Non-pigmented ciliary epithelial cell (primary cell): ENCODE measurements around the gene MAP2K3.

Source experiments
- DNase-seq: peaks from one replicate; pipeline ENCODE4 v3.0.0-alpha.2; 2010; ENCODE audit warnings: low read depth

MAP2K3 gene

DNA sequence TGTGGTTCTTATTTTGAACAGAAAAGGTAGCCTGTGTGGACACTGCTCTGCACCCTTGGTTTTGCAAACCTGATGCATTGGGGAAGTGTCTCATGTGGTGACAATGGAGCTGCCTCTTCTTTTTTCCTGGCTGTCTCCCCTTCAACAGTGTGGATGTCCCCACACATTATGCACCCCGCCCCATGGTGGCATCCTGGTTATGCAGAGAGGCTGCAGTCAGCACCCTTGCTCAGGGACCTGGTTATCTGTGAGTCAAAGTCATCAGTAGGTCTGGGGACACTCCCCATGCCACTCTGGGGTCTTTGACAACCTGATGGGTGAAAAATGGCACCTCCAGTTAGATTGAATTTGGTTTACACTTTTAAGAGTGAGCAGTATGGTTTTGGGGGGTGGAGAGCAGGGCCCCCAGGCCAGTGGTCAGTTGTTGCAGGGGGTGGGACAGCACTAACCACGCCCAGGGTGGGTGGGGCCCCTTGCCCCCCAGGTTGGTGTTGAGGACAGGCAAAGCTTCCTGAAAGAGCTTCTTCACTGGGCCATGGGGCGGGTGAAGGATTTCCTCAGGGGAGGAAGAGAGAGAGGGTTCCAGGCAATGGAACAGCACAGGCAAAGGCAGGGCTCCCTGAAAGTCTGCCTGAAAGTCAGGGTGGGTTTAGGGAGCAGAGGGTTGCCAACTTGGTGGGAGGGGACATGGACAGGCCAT is 67.0 kb downstream of the MAP2K3 start:
- no peak for DNase-seq

DNA sequence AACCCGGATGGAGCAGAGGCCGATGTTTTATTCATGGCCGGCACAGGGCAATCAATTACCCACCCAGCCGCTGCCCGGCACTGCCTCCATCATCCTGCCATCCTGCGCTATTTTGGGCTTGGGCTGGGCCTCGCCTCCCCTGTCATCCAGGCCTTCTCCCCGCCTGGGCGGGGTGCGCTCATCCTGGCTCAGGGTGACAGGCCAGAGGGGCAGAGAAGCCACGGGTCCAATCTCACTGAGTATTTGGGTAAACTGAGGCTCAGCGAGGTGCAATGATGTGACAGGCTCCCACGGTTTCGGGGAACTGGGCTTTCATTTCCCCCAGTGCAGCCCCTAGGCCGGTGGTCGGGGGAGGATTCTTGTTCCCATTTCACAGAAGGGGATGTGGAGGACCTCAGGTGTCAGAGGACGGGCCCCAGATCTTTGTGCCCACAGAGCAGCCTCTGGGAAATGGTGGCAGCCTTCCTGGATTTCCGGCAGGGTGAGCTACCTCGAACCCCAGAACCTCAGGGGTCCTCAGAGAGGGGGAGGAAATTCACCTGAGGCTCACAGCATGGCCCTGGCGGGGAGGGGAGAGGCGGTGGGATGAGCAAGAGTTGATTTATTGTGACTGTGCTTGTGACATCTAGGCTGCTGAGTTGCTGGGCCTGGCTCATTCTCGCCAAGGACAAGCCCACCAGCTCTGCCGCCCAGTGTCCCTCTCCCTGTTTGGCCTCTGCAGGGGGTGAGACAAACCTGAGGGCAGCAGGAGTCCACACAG is 67.9 kb downstream of the MAP2K3 start:
- no peak for DNase-seq

DNA sequence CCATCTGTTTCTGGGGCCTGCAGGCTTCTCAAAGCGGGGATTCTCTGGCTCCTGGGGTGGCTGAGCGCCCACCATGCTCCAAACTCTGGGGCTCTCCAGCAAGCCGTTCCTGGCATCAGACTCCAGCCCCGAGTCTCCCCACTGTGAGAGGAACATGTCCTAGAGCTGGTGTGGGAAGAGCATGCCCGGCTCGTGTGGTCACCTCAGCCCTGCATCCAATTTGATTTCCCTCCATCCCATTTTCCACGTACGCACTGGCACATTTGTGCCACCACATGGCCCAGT is 68.4 kb downstream of the MAP2K3 start:
- DNase-seq, result no peak

DNA sequence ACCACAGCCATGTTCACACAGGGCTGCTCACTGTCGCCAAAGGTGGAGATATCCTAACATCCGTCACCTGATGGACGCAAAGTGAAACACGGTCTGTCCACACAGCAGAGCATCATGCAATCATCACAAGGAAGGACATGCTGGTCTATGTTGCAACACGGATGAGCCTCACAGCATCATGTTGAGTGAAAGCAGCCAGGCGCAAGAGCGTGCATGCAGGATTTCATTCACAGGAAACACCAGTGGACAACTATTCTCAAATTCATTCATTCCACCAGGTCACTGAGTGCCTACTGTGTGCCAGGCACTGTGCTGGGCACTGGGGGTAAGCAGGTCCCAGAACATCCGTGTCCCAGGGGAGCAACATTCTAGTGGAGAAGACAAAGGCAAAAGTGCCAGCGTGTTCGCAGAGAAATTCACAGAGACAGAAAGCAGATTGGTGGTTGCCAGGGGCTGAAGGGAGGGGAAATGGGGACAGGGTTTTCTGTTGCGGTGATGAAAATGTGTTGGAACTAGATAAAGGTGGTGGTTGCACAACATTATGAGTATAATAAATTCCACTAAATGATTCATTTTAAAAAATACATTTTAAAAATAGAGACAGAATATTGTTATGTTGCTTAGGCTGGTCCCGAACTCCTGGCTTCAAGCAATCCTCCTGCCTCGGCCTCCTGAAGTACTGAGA is 69.0 kb downstream of the MAP2K3 start:
- DNase-seq, result no peak

DNA sequence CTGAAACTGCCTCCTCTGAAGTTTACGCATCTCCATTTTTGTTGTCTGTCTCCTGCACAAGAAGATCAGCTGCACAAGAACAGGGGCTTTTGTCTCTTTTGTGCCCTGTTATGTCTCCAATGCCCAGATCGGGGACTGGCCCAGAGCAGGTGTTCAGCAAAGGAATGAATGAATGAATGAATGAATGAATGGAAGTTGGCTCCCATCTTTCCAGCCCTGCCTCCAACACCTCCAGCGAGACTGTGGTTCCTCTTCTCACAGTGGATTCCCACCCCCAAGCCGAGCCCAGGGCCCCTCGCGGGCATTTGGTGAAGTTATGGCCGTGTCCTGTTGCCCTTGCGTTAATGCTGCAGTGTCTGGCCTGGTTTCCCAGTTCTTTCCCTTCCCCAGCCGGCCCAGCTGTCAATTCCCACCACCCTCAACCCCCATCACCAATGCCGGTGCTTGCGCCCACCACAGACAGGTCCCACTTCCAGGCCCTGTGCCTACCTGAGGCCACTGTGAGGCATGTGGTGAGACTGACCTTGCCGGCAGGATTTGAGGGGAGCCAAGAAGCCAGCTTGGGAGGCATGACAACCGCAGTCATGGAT is 70.4 kb downstream of the MAP2K3 start:
- no peak for DNase-seq

GRCh38 chr17:21355586-21355985 is 71.1 kb downstream of the MAP2K3 start:
- DNase-seq, result no peak

- DNase-seq, result no peak
Measured at GRCh38 chr17:21356537-21357127, 72.1 kb downstream of the MAP2K3 start.

- no peak for DNase-seq
Measured at GRCh38 chr17:21357281-21357680, 72.8 kb downstream of the MAP2K3 start.

DNA sequence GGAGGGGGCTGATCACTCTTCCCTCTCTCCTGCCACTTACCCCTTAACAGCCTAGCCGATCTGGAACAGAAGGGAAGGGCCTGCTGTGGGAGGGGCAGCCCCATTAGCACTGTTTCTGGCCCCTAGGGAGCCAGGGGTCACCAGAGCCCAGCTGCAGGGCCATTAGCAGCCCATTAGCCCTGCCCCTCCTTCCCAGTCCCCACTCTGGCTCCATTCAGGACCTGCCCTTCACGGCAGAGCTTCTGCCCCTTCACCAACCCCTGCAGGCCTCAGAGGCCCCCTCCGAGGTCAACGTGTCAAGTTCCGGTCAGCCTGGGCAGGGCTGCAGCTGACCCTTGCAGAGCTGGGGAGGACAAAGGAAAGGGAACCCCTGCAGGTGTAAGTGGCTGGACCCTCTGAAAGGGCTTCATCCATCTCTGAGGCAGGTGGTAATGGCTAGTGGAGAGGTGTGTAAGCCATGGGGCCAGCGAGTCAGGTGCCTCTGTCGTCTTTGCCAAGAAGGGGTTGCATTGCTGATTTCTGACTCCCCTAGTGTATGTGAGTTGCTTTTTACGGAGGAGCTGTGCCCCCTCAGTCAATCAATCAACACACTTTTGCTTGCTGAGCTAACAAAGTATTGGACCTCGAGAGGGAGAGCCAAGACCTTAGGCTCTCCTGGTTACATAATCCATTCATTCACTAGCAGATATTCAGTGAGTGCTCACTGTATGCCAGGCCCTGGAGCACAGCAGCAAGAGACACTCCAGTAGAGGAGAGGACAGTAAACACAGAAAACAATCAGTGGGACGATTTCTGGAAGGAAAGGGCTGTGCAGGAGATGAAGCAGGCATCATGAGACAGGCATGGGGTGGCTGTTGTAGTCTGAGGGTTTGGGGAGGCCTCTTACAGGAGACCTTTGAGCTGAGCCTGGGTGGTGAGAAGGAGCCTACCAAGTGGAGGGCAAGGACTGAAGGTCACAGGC is 73.5 kb downstream of the MAP2K3 start:
- DNase-seq, result no peak

- no peak for DNase-seq
Measured at GRCh38 chr17:21358682-21359482, 74.4 kb downstream of the MAP2K3 start.

- no peak for DNase-seq
Measured at GRCh38 chr17:21359483-21359840, 75.0 kb downstream of the MAP2K3 start.

GRCh38 chr17:21360048-21360447 is 75.5 kb downstream of the MAP2K3 start:
- no peak for DNase-seq

- DNase-seq, result no peak
Measured at GRCh38 chr17:21361020-21361809, 76.7 kb downstream of the MAP2K3 start.

- no peak for DNase-seq
Measured at GRCh38 chr17:21362331-21362931, 77.9 kb downstream of the MAP2K3 start.

DNA sequence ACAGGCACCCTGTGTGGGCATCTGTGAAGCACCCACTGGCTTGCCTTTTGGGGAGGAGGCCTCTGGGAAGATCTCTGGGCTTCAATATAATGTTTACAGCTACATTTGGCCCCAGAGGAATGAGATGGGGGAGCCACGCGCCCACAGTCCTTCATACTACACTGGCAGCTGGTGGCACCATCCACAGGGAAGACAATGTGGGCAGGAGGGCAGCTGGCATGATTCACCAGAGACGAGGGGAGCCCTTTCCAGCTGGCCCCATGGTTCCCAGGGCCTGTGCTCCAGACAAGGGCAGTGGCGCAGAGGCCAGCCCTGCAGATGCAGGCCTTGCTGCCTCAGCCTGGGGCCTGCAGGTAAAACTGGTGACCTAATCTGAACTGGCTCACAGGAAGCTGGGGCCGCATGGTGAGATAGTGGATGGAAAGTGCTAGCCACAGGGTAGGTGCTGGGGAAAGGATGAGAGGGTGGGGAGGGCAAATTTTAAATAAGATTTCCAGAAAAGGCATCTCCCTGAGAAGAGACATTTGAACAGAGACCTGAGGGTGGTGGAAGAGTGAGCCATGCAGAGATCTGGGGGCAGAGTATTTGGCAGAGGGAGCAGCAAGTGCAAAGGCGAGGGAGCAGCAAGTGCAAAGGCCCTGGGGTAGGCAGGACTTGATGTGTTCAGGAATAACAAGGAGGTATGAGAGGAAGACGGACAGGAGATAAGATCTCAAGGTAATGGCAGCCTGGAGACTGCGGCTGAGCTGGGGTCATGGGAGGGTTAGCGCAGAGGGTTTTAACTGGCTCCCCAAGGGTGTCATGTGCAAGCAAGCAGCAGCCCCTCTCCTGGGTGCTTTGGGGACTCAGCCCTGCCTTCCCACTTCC is 79.5 kb downstream of the MAP2K3 start:
- no peak for DNase-seq
